GM19099 (cell line): Measurements from ENCODE around the gene CPLX3.

Experiments used
- POLR2A ChIP-seq: IDR thresholded peaks from 3 replicates; pipeline ENCODE4 v1.6.1; 2011; ENCODE audit warnings: low read depth; ENCODE audit not compliant: insufficient read length; ENCODE audit errors: extremely low read depth

CPLX3 gene

DNA sequence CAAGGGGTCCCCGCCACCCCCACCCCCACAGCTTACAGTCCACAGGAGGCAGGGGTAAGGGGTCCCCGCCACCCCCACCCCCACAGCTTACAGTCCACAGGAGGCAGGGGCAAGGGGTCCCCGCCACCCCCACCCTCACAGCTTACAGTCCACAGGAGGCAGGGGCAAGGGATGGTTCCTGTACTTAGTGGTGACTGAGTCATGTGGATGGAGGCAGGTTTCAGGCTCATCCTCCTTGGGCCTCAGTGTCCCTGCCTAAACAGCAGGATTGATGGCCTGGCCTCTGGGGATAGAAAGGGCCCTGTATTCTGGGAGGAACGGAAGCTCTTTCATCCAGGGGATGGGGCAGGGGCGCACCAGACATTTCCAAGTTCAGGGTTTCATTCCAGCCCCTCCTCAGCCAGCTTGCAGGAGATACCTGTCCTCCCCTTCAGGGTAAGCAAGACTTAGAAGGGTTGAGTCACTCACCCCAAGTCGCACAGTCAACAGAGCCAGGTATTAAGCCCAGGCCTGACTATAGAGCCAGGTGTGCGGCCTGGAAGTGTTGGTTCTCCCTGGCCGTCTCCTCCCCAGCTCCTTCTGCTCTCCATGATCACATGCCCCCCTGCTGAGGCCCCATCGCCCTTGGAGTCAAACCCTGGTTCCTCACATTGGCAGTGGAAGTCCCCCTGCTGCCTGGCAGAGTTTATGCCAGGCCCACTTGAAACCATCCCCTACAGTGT lies 32.0 kb upstream of the CPLX3 start:
- no peak for TF ChIP-seq POLR2A

- no peak for TF ChIP-seq POLR2A
Observed at GRCh38 chr15:74794970-74795349, 31.5 kb upstream of the CPLX3 start.

GRCh38 chr15:74795966-74796625 lies 30.3 kb upstream of the CPLX3 start:
- no peak for TF ChIP-seq POLR2A

DNA sequence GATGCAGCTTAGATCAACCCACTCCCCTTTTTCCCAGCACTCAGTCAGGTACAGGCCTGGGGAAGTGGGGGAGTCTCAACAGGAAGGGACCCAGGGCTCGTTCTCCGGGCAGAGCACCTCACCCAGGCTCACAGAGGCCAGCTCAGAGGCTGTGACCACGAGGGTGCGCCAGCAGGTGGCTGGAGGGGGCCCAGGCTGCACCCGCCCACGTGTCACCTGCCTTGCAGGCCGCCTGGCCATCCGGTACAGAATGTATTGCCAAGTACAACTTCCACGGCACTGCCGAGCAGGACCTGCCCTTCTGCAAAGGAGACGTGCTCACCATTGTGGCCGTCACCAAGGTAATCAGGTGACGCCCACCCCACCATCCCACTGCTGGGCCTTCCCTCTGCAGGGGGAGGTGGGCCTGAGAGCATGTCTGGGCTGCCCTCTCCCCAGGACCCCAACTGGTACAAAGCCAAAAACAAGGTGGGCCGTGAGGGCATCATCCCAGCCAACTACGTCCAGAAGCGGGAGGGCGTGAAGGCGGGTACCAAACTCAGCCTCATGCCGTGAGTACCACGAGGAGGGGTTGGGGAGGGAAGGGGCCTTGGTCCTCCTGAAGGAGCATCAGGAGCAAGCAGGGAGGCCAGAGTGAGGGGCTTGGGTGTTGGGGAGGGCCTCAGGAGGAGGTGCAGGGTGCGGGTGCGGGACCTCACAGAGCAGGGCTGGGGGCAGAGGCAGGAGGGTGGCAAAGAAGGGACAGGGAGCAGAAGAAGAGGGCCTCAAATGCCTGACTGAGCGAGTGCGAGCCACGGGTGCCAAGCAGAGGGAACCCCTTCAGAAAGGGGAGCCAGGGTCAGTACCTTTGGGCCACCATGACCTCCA lies 27.8 kb upstream of the CPLX3 start:
- no peak for TF ChIP-seq POLR2A

DNA sequence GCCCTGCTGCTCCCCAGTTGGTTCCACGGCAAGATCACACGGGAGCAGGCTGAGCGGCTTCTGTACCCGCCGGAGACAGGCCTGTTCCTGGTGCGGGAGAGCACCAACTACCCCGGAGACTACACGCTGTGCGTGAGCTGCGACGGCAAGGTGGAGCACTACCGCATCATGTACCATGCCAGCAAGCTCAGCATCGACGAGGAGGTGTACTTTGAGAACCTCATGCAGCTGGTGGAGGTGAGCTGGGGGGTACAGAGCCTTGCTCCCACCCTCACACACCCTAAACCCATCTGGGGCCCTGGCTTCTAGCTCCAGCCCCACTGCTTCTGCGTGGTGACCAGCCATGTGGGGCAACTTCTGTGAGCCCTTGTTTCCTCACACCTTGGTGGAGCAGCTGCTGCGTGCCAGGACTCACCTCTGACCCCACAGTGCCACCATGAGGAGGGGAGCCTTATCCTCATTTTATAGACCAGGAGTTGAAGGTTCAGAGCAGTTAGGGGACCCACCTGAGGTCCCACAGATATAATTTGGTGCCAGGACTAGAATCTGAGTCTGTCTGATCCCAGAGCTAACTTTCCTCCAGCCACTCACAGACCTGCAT lies 27.1 kb upstream of the CPLX3 start:
- TF ChIP-seq POLR2A, result no peak

DNA sequence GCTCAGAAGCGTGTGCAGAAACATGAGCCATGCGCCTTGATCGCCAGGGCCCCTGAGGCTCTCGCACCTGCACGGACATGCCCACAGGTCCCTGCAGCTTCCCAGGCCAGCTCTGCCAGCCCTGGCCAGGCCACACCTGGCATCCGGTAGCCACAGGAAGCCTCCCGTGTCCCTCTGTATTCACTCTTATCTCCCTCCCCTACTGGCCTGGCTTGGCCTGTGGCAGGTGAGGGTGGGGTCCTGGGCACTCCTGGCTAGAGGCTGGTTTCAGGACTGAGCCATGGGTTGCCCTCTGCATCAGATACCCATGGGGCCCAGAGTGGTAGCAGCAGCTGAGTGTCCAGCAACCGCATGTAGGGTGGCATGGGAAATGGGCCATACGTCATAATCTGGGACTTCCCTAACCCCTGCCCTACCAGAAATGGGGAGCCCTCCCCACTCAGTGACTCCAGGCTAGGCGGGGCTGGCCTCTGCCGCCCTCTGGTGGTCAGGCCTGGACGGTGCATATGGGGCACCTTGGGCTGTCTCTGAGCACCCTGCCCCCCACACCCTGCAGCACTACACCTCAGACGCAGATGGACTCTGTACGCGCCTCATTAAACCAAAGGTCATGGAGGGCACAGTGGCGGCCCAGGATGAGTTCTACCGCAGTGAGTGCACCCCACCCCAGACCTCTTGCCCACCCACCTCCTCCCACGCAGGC lies 26.4 kb upstream of the CPLX3 start:
- peak; percentile 25 for TF ChIP-seq POLR2A

- TF ChIP-seq POLR2A, result no peak
Observed at GRCh38 chr15:74800559-74801094, 25.8 kb upstream of the CPLX3 start.

DNA sequence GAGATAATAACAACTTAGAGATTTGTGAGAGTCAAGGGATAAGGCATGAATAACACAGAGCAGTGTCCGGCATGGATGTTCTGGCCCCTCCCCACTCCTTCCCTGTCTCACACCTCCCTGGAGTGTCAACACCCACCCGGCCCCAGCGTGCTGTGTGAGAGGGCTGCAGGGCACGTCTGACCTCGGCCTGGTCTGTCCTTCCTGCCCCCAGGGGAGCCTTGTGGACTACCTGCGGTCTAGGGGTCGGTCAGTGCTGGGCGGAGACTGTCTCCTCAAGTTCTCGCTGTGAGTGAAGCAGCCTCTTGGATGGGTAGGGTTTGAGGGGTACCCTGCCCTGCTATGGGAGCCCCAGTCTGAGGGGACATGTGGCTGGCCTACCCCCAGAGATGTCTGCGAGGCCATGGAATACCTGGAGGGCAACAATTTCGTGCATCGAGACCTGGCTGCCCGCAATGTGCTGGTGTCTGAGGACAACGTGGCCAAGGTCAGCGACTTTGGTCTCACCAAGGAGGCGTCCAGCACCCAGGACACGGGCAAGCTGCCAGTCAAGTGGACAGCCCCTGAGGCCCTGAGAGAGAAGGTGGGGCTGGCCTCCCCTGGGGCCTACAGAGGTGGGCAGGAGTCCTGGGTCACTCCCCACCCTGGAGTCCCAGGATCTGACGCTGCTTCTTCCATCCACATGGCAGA lies 25.0 kb upstream of the CPLX3 start:
- peak; percentile 22 for TF ChIP-seq POLR2A

DNA sequence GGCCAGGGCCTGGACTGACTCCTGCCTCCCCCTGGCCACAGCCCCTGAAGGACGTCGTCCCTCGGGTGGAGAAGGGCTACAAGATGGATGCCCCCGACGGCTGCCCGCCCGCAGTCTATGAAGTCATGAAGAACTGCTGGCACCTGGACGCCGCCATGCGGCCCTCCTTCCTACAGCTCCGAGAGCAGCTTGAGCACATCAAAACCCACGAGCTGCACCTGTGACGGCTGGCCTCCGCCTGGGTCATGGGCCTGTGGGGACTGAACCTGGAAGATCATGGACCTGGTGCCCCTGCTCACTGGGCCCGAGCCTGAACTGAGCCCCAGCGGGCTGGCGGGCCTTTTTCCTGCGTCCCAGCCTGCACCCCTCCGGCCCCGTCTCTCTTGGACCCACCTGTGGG lies 24.1 kb upstream of the CPLX3 start:
- no peak for TF ChIP-seq POLR2A

DNA sequence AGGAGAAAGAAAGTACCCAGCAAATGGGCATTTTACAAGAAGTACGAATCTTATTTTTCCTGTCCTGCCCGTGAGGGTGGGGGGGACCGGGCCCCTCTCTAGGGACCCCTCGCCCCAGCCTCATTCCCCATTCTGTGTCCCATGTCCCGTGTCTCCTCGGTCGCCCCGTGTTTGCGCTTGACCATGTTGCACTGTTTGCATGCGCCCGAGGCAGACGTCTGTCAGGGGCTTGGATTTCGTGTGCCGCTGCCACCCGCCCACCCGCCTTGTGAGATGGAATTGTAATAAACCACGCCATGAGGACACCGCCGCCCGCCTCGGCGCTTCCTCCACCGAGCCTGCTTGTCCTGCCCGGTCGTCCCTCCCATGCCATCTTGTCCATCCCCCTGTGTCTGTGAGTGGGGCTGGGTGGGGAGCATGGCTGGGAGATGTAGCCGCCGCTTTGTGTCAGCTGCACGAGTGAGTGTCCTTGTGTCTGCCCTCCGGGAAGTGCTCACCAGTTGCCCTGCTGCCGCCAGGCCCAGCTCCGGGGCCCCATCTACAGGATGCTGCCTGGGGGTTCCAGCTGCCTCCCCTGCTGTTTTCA lies 23.5 kb upstream of the CPLX3 start:
- peak; percentile 6 for TF ChIP-seq POLR2A

GRCh38 chr15:74804935-74805334 lies 21.5 kb upstream of the CPLX3 start:
- no peak for TF ChIP-seq POLR2A

DNA sequence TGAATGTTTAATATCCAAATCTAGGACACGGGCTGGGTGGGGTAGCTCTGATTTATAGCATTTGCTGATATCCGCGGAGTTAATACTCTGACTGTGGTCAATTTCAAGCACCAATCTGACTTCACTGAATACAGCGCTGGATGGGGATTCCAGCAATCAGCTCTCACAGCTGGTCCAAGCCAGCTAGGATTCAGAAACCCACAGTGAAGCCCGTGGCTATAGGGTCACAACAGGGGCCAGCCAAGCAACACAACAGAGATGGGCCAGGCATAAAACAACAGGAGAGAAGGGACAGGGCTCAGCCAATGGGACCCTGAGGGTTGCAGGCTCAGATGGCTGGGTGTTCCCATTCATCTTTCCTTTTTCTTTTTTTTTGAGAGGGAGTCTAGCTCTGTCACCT lies 19.1 kb upstream of the CPLX3 start:
- no peak for TF ChIP-seq POLR2A

DNA sequence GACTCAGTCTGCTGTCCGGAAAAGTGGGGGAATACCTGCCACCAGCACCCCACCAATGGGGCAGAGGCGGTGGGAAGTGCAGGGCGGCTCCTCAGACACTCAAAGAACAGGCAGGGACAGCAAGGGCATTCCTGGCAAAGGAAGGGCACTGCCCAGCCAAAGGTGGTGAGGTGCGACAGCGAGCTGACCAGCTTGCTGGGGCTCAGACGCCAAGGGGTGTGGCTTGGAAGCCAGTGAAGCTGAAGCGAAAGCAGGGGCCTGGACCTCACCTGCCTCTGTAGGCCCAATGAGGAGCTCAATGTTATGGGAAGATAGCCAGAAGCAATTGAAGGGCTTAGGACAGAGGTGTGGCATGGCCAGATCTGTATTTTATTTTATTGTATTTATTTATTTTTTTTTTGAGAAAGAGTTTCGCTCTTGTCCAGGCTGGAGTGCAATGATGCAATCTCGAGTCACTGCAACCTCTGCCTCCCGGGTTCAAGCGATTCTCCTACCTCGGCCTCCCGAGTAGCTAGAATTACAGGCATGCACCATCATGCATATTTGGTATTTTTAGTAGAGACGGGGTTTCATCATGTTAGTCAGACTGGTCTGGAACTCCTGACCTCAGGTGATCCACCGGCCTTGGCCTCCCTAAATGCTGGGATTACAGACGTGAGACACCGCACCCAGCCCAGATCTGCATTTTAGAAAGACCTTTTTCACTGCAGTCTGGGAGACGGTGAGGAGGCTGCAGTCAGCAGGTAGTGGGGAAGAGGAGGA lies 18.2 kb upstream of the CPLX3 start:
- TF ChIP-seq POLR2A, result no peak
